HUES6 (cell line): ENCODE data around the gene GRHPR.

Experiments
- H3K27ac ChIP-seq: 2 replicates; pipeline ENCODE4 v1.7.0; 2013; ENCODE audit warnings: low read depth, mild to moderate bottlenecking, low read length, inconsistent platforms
- H3K27me3 ChIP-seq: 2 replicates; pipeline ENCODE4 v1.6.1; 2013; ENCODE audit warnings: low read length; ENCODE audit not compliant: control insufficient read depth, insufficient read depth
- H3K36me3 ChIP-seq: 2 replicates; pipeline ENCODE4 v1.6.1; 2013; ENCODE audit warnings: low read length; ENCODE audit not compliant: control insufficient read depth, insufficient read depth
- H3K4me1 ChIP-seq: 2 replicates; pipeline ENCODE4 v1.6.1; 2013; ENCODE audit warnings: low read length; ENCODE audit not compliant: control insufficient read depth, insufficient read depth
- H3K4me3 ChIP-seq: 2 replicates; pipeline ENCODE4 v1.5.1; 2013; ENCODE audit warnings: low read depth, low read length
- H3K9ac ChIP-seq: one replicate; pipeline ENCODE4 v1.6.1; 2013; ENCODE audit warnings: mild to moderate bottlenecking, low read length
- H3K9me3 ChIP-seq: 2 replicates; pipeline ENCODE4 v1.6.1; 2013; ENCODE audit warnings: low read depth, low read length; ENCODE audit not compliant: control insufficient read depth, insufficient read depth

Gene GRHPR

DNA sequence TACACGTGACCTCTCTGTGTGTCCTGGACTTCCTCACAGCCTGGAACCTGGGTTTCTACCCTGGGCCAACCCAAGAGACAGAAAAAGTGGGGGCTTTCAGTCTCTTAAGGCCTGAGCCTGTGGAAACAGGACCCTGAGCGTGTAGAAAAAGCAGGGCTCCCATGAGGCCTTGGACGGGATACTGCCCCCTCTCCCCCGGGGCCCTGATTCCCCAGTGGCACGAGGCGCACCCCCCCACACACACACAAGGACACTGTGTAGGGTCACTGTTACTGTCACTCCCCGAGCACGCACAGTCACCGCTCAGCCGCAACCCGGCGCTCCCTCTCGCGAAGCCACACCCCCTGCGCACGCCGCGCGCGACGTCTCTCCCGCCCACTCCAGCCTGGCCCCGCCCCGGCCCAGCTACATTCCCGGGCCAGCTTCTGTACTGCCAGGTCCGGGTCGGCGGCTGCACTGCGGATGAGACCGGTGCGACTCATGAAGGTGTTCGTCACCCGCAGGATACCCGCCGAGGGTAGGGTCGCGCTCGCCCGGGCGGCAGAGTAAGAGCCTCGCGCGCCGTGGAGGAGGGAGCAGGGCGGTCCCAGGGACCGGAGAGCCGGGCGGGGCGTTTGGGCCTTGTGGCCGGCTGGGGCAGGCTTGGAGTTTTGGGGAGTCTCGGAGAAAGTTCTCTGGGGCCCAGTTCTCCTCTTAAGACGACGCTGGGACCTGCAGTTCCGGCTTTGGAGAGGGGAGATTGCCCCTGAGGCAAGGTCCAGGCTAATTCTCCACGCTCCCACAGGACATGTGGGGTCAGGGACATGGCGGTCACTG lies at the start of gene GRHPR:
TSS of gene GRHPR (plus strand) at position 408 of the 816 bp plus-strand sequence. CDS start at position 463, 55 bp downstream.
- Histone ChIP-seq H3K36me3 (peaks cover 28% of the 10 kb centered on the region), H3K4me1 (peaks cover 26% of the 10 kb centered on the region), H3K27ac (peak within 1 kb of the TSS; percentile 86; the same call in 1 of the 2 replicates), H3K4me3 (peak within 1 kb of the TSS; percentile 95), H3K9me3 (no peaks in the 10 kb centered on the region), H3K27me3 (no peaks in the 10 kb centered on the region), H3K9ac (peak within 1 kb of the TSS; percentile 79)

DNA sequence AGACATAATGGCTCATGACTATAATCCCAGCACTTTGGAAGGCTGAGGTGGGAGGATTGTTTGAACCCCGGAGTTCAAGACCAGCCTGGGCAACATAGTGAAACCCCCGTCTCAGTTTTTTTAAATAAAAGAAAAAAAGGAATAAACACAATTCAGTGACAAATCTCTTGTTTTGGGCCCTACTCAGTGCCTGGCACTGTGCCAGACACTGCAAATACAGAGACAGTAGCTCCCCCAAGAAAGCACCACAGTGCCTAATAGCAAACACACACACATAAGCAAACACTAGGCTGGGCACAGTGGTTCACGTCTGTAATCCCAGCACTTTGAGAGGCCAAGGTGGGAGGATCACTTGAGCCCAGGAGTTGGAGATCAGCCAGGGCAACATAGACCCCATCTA lies 49.7 kb upstream of the GRHPR start:
- no peak overlapping the region for H3K27ac ChIP-seq
- no peaks in the 10 kb centered on the region; the same call in 1 of the 2 replicates for H3K4me1 ChIP-seq
- H3K27me3 ChIP-seq: no peaks in the 10 kb centered on the region
- H3K9me3 ChIP-seq: no peaks in the 10 kb centered on the region
- H3K36me3 ChIP-seq: no peaks in the 10 kb centered on the region
- H3K4me3 ChIP-seq: no peak overlapping the region
- no peak overlapping the region for H3K9ac ChIP-seq

DNA sequence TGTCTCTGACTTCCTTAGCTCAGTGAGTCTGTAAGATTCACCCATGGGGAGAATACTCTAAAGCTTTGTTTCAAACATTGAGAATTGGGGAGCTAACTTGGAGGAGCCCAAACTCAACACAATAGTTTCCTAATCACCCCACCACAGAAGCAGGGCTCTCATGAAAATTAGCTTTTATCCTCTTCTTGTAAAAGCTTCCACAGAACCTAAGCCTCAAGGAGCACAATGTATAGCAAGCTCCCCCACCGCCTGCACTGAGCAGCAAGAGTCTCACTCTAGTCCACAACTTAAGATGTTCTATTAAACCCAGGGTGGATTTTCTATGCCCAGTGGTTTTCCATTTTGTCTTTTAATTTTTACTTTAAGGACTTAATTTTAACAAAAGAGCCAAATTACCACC lies 48.9 kb upstream of the GRHPR start:
- Histone ChIP-seq H3K27ac (no peak overlapping the region), H3K36me3 (no peaks in the 10 kb centered on the region), H3K27me3 (no peaks in the 10 kb centered on the region), H3K4me1 (no peaks in the 10 kb centered on the region; the same call in 1 of the 2 replicates), H3K9ac (no peak overlapping the region), H3K9me3 (no peaks in the 10 kb centered on the region), H3K4me3 (no peak overlapping the region)

DNA sequence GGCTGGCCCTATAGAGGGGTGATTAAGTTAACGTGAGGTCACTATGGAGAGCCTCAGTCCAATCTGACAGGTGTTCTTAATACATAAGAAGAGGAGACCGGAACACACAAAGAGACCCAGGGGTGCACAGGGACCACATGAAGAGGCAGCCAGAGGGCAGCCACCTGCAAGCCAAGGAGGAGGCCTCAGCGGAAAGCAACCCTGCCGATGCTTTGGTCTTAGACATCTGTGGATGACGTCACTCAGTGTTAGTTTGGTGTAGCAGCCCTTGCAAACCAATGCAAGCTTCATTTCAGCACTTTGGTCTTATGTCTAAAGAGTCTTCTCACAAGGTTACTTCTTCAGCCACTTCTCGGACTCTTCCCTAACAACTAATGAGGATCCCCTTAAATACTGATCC lies 47.6 kb upstream of the GRHPR start:
- Histone ChIP-seq H3K27me3 (no peaks in the 10 kb centered on the region), H3K9me3 (no peaks in the 10 kb centered on the region), H3K9ac (no peak overlapping the region), H3K4me1 (no peaks in the 10 kb centered on the region; the same call in 1 of the 2 replicates), H3K4me3 (no peak overlapping the region), H3K27ac (no peak overlapping the region), H3K36me3 (no peaks in the 10 kb centered on the region)

- H3K36me3 ChIP-seq: no peaks in the 10 kb centered on the region
- H3K9ac ChIP-seq: no peak overlapping the region
- H3K9me3 ChIP-seq: 0 out of 2 replicates have a peak, but pooled peaks cover 6% of the 10 kb centered on the region
- H3K4me1 ChIP-seq: no peaks in the 10 kb centered on the region; the same call in 1 of the 2 replicates
- no peak overlapping the region for H3K27ac ChIP-seq
- H3K27me3 ChIP-seq: no peaks in the 10 kb centered on the region
- H3K4me3 ChIP-seq: no peak overlapping the region
Measured at GRCh38 chr9:37377688-37378612, 44.5 kb upstream of the GRHPR start.

- Histone ChIP-seq H3K27ac (no peak overlapping the region), H3K9ac (no peak overlapping the region), H3K9me3 (0 out of 2 replicates have a peak, but pooled peaks cover 6% of the 10 kb centered on the region), H3K4me3 (no peak overlapping the region), H3K36me3 (no peaks in the 10 kb centered on the region), H3K4me1 (no peaks in the 10 kb centered on the region; the same call in 1 of the 2 replicates), H3K27me3 (no peaks in the 10 kb centered on the region)
Measured at GRCh38 chr9:37378613-37379004, 43.9 kb upstream of the GRHPR start.

DNA sequence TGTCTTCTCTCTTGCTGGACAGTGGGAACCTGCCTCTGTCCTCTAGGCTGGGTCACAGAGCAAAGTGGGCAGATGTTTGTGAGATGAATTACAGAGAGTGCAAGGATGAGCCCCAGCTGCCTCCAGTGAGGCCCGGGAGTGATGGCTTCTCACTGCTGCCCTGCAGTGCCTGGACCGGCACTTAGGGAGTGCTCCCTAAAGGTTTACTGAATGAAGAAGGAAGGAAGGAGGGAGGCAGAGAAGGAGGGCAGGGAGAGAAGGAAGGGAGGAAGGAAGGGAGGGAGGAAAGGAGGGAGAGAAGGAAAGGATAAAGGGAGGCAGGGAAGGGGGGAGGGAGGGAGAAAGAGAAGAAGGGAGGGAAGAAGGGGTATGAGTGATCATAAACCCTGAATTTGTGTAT lies 42.7 kb upstream of the GRHPR start:
- H3K27ac ChIP-seq: no peak overlapping the region
- no peak overlapping the region for H3K9ac ChIP-seq
- no peaks in the 10 kb centered on the region for H3K27me3 ChIP-seq
- H3K4me3 ChIP-seq: no peak overlapping the region
- 0 out of 2 replicates have a peak, but pooled peaks cover 6% of the 10 kb centered on the region for H3K9me3 ChIP-seq
- no peaks in the 10 kb centered on the region for H3K36me3 ChIP-seq
- no peaks in the 10 kb centered on the region for H3K4me1 ChIP-seq

- no peak overlapping the region for H3K9ac ChIP-seq
Measured at GRCh38 chr9:37380570-37380969, 41.9 kb upstream of the GRHPR start.

GRCh38 chr9:37381094-37381741 lies 41.3 kb upstream of the GRHPR start:
- no peak overlapping the region for H3K9ac ChIP-seq
- H3K4me3 ChIP-seq: no peak overlapping the region
- 0 out of 2 replicates have a peak, but pooled peaks cover 6% of the 10 kb centered on the region for H3K9me3 ChIP-seq
- no peaks in the 10 kb centered on the region for H3K4me1 ChIP-seq
- H3K27me3 ChIP-seq: no peaks in the 10 kb centered on the region
- no peaks in the 10 kb centered on the region for H3K36me3 ChIP-seq
- H3K27ac ChIP-seq: no peak overlapping the region

More at GRCh38 chr9:37380570-37380969, 41.9 kb upstream of the GRHPR start:
- Histone ChIP-seq H3K27ac (no peak overlapping the region), H3K9me3 (0 out of 2 replicates have a peak, but pooled peaks cover 6% of the 10 kb centered on the region), H3K27me3 (no peaks in the 10 kb centered on the region), H3K4me3 (no peak overlapping the region), H3K4me1 (no peaks in the 10 kb centered on the region), H3K36me3 (no peaks in the 10 kb centered on the region)

- no peaks in the 10 kb centered on the region for H3K36me3 ChIP-seq
- H3K4me3 ChIP-seq: no peak overlapping the region
- H3K27me3 ChIP-seq: no peaks in the 10 kb centered on the region
- H3K9me3 ChIP-seq: 0 out of 2 replicates have a peak, but pooled peaks cover 6% of the 10 kb centered on the region
- no peak overlapping the region for H3K9ac ChIP-seq
- no peak overlapping the region for H3K27ac ChIP-seq
- H3K4me1 ChIP-seq: no peaks in the 10 kb centered on the region
Measured at GRCh38 chr9:37382161-37382981, 40.1 kb upstream of the GRHPR start.
